Measurements from ENCODE around the gene CIAO2B. TPM values are rescaled to one million over a fixed set of nuclear protein-coding genes. Genes with fewer than 3 reads are reported as not detected.

The CIAO2B gene
- total RNA-seq, 4 donors from 2014 or later, result 59.2 to 67.0 (median 63.7) TPM

- no peak for TF ChIP-seq CTCF (IDR thresholded peaks at IDR 0.05; ENCODE audit: low read depth)
Observed at GRCh38 chr16:66946541-66946940, 12.3 kb upstream of the CIAO2B start.

DNA sequence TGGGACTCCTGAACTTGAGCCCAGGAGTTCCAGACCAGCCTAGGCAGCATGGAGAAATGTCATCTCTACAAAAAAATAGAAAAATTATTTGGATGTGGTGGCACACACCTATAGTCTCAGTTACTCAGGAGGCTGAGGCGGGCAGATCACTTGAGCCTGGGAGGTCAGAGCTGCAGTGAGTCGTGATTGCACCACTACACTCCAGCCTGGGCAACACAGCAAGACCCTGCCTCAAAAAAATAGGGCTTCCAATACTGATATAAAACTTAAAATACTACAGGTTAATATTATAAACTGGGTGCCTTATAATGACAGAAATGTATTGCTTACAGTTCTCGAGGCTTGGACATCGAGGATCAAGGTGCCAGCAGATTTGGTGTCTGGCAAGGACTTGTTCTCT is 11.7 kb upstream of the CIAO2B start:
- TF ChIP-seq CTCF (IDR thresholded peaks at IDR 0.05; ENCODE audit: low read depth), result no peak

DNA sequence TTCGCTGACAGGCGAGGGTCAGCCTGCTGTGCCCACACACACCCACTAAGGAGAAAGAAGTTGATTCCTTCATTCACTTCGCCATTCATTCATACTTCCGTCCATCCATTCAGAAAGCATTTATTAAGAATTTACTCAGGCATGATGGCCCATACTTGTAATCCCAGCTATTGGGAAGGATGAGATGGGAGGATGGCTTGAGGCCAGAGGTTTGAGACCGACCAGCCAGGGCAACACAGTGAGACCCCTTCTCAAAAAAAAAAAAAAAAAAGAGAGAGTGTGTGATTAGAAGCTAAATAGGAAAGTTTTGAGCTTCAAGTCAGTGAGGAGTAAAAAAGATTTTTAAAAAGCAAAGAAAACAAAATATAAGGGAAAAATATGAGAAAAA is 9.8 kb upstream of the CIAO2B start:
- TF ChIP-seq CTCF (IDR thresholded peaks at IDR 0.05; ENCODE audit: low read depth), result no peak

- no peak for TF ChIP-seq CTCF (IDR thresholded peaks at IDR 0.05; ENCODE audit: low read depth)
Observed at GRCh38 chr16:66943426-66944053, 9.3 kb upstream of the CIAO2B start.

GRCh38 chr16:66942981-66943380 is 8.8 kb upstream of the CIAO2B start:
- TF ChIP-seq CTCF (IDR thresholded peaks at IDR 0.05; ENCODE audit: low read depth), result no peak

DNA sequence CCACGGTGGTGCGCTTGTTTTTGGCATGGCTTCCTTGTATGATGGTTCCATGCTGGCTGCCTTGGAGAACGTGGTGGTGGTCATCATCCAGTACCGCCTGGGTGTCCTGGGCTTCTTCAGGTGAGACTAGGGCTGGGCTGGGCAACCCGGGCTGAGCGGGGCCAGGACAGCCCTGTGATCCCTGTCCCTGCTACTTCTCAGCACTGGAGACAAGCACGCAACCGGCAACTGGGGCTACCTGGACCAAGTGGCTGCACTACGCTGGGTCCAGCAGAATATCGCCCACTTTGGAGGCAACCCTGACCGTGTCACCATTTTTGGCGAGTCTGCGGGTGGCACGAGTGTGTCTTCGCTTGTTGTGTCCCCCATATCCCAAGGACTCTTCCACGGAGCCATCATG is 6.0 kb upstream of the CIAO2B start:
- TF ChIP-seq CTCF (IDR thresholded peaks at IDR 0.05; ENCODE audit: low read depth), result no peak

DNA sequence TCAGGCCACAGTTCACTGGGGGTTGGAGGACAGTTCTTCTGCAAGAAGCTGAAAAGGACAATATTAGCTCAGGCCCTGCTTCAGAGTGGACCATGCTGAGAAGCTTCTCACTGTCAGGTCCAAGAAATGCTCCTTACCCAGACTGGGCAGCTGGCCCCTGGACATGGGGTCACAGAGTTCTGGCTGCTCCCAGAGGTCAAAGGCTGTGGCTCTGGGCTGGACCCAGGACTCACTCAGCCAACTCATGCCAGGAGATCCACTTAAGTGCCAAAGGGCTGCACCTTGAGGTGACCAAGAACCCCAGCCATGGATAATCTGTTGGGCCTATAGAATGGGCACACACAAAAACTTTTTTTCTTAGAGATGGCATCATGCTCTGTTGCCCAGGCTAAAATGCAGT is 5.2 kb upstream of the CIAO2B start:
- TF ChIP-seq CTCF (IDR thresholded peaks at IDR 0.05; ENCODE audit: low read depth), result no peak

All from subcutaneous adipose tissue (tissue), 4 donors.